Karpas-422 (cell line): ENCODE results near the gene LCA5L. TPM values are rescaled to one million over a fixed set of nuclear protein-coding genes. Genes with fewer than 3 reads are reported as not detected.
"Not testable (repeated sequence)": the region's sequence is repeated elsewhere in the genome, so short reads cannot be mapped to it uniquely, and the experiment has no call there.

Source experiments
- DNase-seq: peaks from one replicate; pipeline ENCODE4 v3.0.0-alpha.2; 2015
- H2AFZ ChIP-seq: fragments of 200-600 bp; sonication (generic); 2 replicates; pipeline ENCODE4 v1.6.1; 2014; ENCODE audit warnings: antibody characterized with exemption, low read length, mixed read lengths
- H3K27ac ChIP-seq: fragments of 200-600 bp; sonication (generic); 2 replicates; pipeline ENCODE4 v1.5.1; 2014; ENCODE audit warnings: mild to moderate bottlenecking, low read length, moderate library complexity
- H3K27me3 ChIP-seq: fragments of 200-600 bp; sonication (generic); 2 replicates; pipeline ENCODE4 v1.6.1; 2014; ENCODE audit warnings: low read length, mixed read lengths
- H3K36me3 ChIP-seq: fragments of 200-600 bp; sonication (generic); 2 replicates; pipeline ENCODE4 v1.6.1; 2014; ENCODE audit warnings: low read length, mixed read lengths; ENCODE audit not compliant: insufficient read depth
- H3K4me1 ChIP-seq: fragments of 200-600 bp; sonication (generic); 2 replicates; pipeline ENCODE4 v1.6.1; 2014; ENCODE audit warnings: mild to moderate bottlenecking, low read length, mixed read lengths
- H3K4me2 ChIP-seq: fragments of 200-600 bp; sonication (generic); 2 replicates; pipeline ENCODE4 v1.6.1; 2014; ENCODE audit warnings: low read length, low read depth, mild to moderate bottlenecking; ENCODE audit not compliant: poor library complexity, severe bottlenecking
- H3K4me3 ChIP-seq: fragments of 200-600 bp; sonication (generic); 2 replicates; pipeline ENCODE4 v1.5.1; 2014; ENCODE audit warnings: mild to moderate bottlenecking, antibody characterized with exemption, low read length, mixed read lengths
- H3K79me2 ChIP-seq: fragments of 200-600 bp; sonication (generic); 2 replicates; pipeline ENCODE4 v1.6.1; 2014; ENCODE audit warnings: mild to moderate bottlenecking, low read length, mixed read lengths
- H3K9ac ChIP-seq: fragments of 200-600 bp; sonication (generic); 2 replicates; pipeline ENCODE4 v1.6.0; 2014; ENCODE audit warnings: low read length
- H3K9me2 ChIP-seq: fragments of 200-600 bp; sonication (generic), shearing (Covaris generic); replicated peaks from 2 replicates; pipeline ENCODE4 v1.6.0; 2014; ENCODE audit warnings: mild to moderate bottlenecking, low read length, moderate library complexity; ENCODE audit not compliant: insufficient read depth
- H3K9me3 ChIP-seq: fragments of 300-700, 200-600 bp; sonication (generic); 2 replicates; pipeline ENCODE4 v1.6.1; 2014; ENCODE audit warnings: low read length, mixed read lengths
- H4K20me1 ChIP-seq: fragments of 200-600 bp; sonication (generic); 2 replicates; pipeline ENCODE4 v1.6.1; 2014; ENCODE audit warnings: mild to moderate bottlenecking, antibody characterized with exemption, low read length, low read depth; ENCODE audit not compliant: insufficient read depth
- total RNA-seq: library from RNA; depleted of rRNA; stranded (reverse); fragments of >200 nt; shearing (Covaris generic); gene quantifications from 2 replicates; pipeline ENCODE4 v1.2.3, GENCODE V29; 2014; ENCODE audit warnings: low replicate concordance

The LCA5L gene
- total RNA-seq, 1 experiment from 2014 or later, result not detected

- peak overlapping the region; percentile 78 for H3K4me2 ChIP-seq
- H3K79me2 ChIP-seq, result peaks cover 32% of the 10 kb centered on the region
- no peak overlapping the region for H2AFZ ChIP-seq
- H3K9me3 ChIP-seq, result no peaks in the 10 kb centered on the region
- H3K4me1 ChIP-seq, result peaks cover 13% of the 10 kb centered on the region
- H3K36me3 ChIP-seq, result no peaks in the 10 kb centered on the region
- H3K4me3 ChIP-seq, result peak overlapping the region; percentile 83
- H4K20me1 ChIP-seq, result peaks cover 3% of the 10 kb centered on the region; the same call in 1 of the 2 replicates
- H3K27me3 ChIP-seq, result no peaks in the 10 kb centered on the region
- peak overlapping the region; percentile 81 for H3K9ac ChIP-seq
- no peak overlapping the region for H3K27ac ChIP-seq
- no peak for DNase-seq
- H3K9me2 ChIP-seq, result no peaks in the 10 kb centered on the region
Measured at GRCh38 chr21:39381009-39381408, 64.6 kb downstream of the LCA5L start.

GRCh38 chr21:39379986-39380891 lies 65.3 kb downstream of the LCA5L start:
- Histone ChIP-seq H3K9ac (peak overlapping the region; percentile 81), H3K27ac (0 out of 2 replicates have a peak overlapping the region, but pooled peaks have one; percentile 27), H3K27me3 (no peaks in the 10 kb centered on the region), H3K36me3 (no peaks in the 10 kb centered on the region), H2AFZ (peak overlapping the region; percentile 72), H3K4me1 (peaks cover 13% of the 10 kb centered on the region), H4K20me1 (peaks cover 3% of the 10 kb centered on the region; the same call in 1 of the 2 replicates), H3K4me3 (peak overlapping the region; percentile 83), H3K79me2 (peaks cover 26% of the 10 kb centered on the region), H3K9me3 (no peaks in the 10 kb centered on the region), H3K4me2 (peak overlapping the region; percentile 78), H3K9me2 (no peaks in the 10 kb centered on the region)
- peak; percentile 96 for DNase-seq

- Histone ChIP-seq H3K4me1 (peaks cover 26% of the 10 kb centered on the region), H3K9ac (no peak overlapping the region), H3K36me3 (no peaks in the 10 kb centered on the region), H3K9me3 (no peaks in the 10 kb centered on the region), H3K9me2 (no peaks in the 10 kb centered on the region), H3K27me3 (no peaks in the 10 kb centered on the region), H4K20me1 (peaks cover 3% of the 10 kb centered on the region; the same call in 1 of the 2 replicates), H3K79me2 (peaks cover 18% of the 10 kb centered on the region), H3K4me2 (no peak overlapping the region), H2AFZ (no peak overlapping the region), H3K27ac (no peak overlapping the region), H3K4me3 (no peak overlapping the region)
- no peak for DNase-seq
Measured at GRCh38 chr21:39377444-39378050, 68.0 kb downstream of the LCA5L start.

- Histone ChIP-seq H3K9ac (no peak overlapping the region), H3K79me2 (no peaks in the 10 kb centered on the region), H3K9me2 (no peaks in the 10 kb centered on the region), H4K20me1 (no peaks in the 10 kb centered on the region), H3K4me1 (peaks cover 27% of the 10 kb centered on the region), H3K9me3 (no peaks in the 10 kb centered on the region), H3K4me2 (no peak overlapping the region), H3K27ac (no peak overlapping the region), H3K36me3 (no peaks in the 10 kb centered on the region), H3K27me3 (no peaks in the 10 kb centered on the region), H3K4me3 (no peak overlapping the region), H2AFZ (no peak overlapping the region)
- no peak for DNase-seq
Measured at GRCh38 chr21:39375446-39375845, 70.1 kb downstream of the LCA5L start.

GRCh38 chr21:39374046-39374445 lies 71.5 kb downstream of the LCA5L start:
- H4K20me1 ChIP-seq, result no peaks in the 10 kb centered on the region
- no peaks in the 10 kb centered on the region for H3K9me2 ChIP-seq
- H3K9ac ChIP-seq, result peak overlapping the region; percentile 10; the same call in 1 of the 2 replicates
- H3K36me3 ChIP-seq, result no peaks in the 10 kb centered on the region
- no peak for DNase-seq
- no peaks in the 10 kb centered on the region for H3K79me2 ChIP-seq
- H3K27ac ChIP-seq, result no peak overlapping the region
- peak overlapping the region; percentile 38 for H3K4me2 ChIP-seq
- peak overlapping the region; percentile 79; the same call in 1 of the 2 replicates for H2AFZ ChIP-seq
- H3K4me3 ChIP-seq, result no peak overlapping the region
- H3K27me3 ChIP-seq, result no peaks in the 10 kb centered on the region
- H3K9me3 ChIP-seq, result no peaks in the 10 kb centered on the region
- H3K4me1 ChIP-seq, result peaks cover 25% of the 10 kb centered on the region

- peak overlapping the region; percentile 79; the same call in 1 of the 2 replicates for H2AFZ ChIP-seq
- peak overlapping the region; percentile 38 for H3K4me2 ChIP-seq
- no peak overlapping the region for H3K4me3 ChIP-seq
- H4K20me1 ChIP-seq, result no peaks in the 10 kb centered on the region
- H3K27ac ChIP-seq, result no peak overlapping the region
- no peaks in the 10 kb centered on the region for H3K79me2 ChIP-seq
- H3K4me1 ChIP-seq, result peaks cover 25% of the 10 kb centered on the region
- peak; percentile 72 for DNase-seq
- H3K27me3 ChIP-seq, result no peaks in the 10 kb centered on the region
- H3K9me2 ChIP-seq, result no peaks in the 10 kb centered on the region
- H3K9ac ChIP-seq, result peak overlapping the region; percentile 10; the same call in 1 of the 2 replicates
- no peaks in the 10 kb centered on the region for H3K9me3 ChIP-seq
- H3K36me3 ChIP-seq, result no peaks in the 10 kb centered on the region
Measured at GRCh38 chr21:39373634-39374033, 71.9 kb downstream of the LCA5L start.

- H2AFZ ChIP-seq, DNase-seq, H3K9me3 ChIP-seq, H3K9me2 ChIP-seq, H3K36me3 ChIP-seq, H3K27ac ChIP-seq, H3K27me3 ChIP-seq, H3K4me2 ChIP-seq, H3K9ac ChIP-seq, H3K4me3 ChIP-seq, H3K79me2 ChIP-seq, H4K20me1 ChIP-seq: not testable (repeated sequence)
- peaks cover 24% of the 10 kb centered on the region for H3K4me1 ChIP-seq
Measured at GRCh38 chr21:39369896-39370288, 75.7 kb downstream of the LCA5L start.

GRCh38 chr21:39367783-39368182 lies 77.8 kb downstream of the LCA5L start:
- Histone ChIP-seq H3K4me3 (no peak overlapping the region), H4K20me1 (no peaks in the 10 kb centered on the region), H3K9me2 (no peaks in the 10 kb centered on the region), H2AFZ (no peak overlapping the region), H3K4me2 (no peak overlapping the region), H3K27me3 (no peaks in the 10 kb centered on the region), H3K4me1 (peaks cover 11% of the 10 kb centered on the region), H3K9ac (no peak overlapping the region), H3K36me3 (no peaks in the 10 kb centered on the region), H3K27ac (no peak overlapping the region), H3K9me3 (no peaks in the 10 kb centered on the region), H3K79me2 (no peaks in the 10 kb centered on the region)
- no peak for DNase-seq
